B cell (primary cell): ENCODE data around the gene PGM5. TPM values are rescaled to one million over a fixed set of nuclear protein-coding genes. Genes with fewer than 3 reads are reported as not detected.
"Not testable (repeated sequence)": the region's sequence is repeated elsewhere in the genome, so short reads cannot be mapped to it uniquely, and the experiment has no call there.

Experiments
- ATAC-seq: fragments of 200-7000 bp; cut with Tn5 transposase; one replicate; pipeline ENCODE4 v1.10.0; 2021; ENCODE audit warnings: low read depth, mild to moderate bottlenecking, moderate number of reproducible peaks, moderate library complexity
- CTCF ChIA-PET: fragments of 350-600 bp; sonication (Branson Sonifier 250); formaldehyde crosslinking; loops from one replicate; lab custom pipeline; 2021; ENCODE audit warnings: antibody characterized with exemption, inconsistent platforms; lab: Charles Lee
- POLR2A ChIA-PET: fragments of 350-600 bp; sonication (Branson Sonifier 250); formaldehyde crosslinking; loops from one replicate; lab custom pipeline; 2021; ENCODE audit warnings: antibody characterized with exemption; lab: Charles Lee
- DNase-seq: peaks from one replicate; pipeline ENCODE4 v3.0.0; 2013
- H2AFZ ChIP-seq: 2 replicates; pipeline ENCODE4 v1.6.1; 2012; ENCODE audit warnings: mild to moderate bottlenecking, low read depth, low read length; ENCODE audit not compliant: insufficient read depth, poor library complexity, severe bottlenecking
- H3K27ac ChIP-seq, 2 donors: 1 replicate in 1 of 2; 2 replicates in 1 of 2; pipeline ENCODE4 v1.5.1; 2012 to 2013; ENCODE audit warnings: low read length in 2 of 2, mild to moderate bottlenecking in 2 of 2, moderate library complexity in 1 of 2
- H3K27me3 ChIP-seq, 4 experiments: fragments of 200-600 bp in 1 of 4; sonication (generic) in 1 of 4; replicated peaks in 1 of 4; 1 replicate in 2 of 4; 2 replicates in 2 of 4; pipeline versions ENCODE4 v1.6.1 to v1.7.0; 2013 to 2016; ENCODE audit warnings: low read length in 3 of 4, mild to moderate bottlenecking in 2 of 4, mixed read lengths in 1 of 4, moderate library complexity in 1 of 4; ENCODE audit not compliant: insufficient read depth in 4 of 4, control insufficient read depth in 3 of 4; ENCODE audit errors: control extremely low read depth in 1 of 4
- H3K36me3 ChIP-seq, 2 experiments: replicated peaks in 1 of 2; 1 replicate in 1 of 2; 2 replicates in 1 of 2; pipeline versions ENCODE4 v1.6.1 to v1.7.1; 2013; ENCODE audit warnings: low read length in 1 of 2; ENCODE audit not compliant: insufficient read depth in 2 of 2, control insufficient read depth in 1 of 2; ENCODE audit errors: control extremely low read depth in 1 of 2, extremely low read depth in 1 of 2
- H3K4me1 ChIP-seq, 2 donors: fragments of 200-600 bp in 1 of 2; sonication (generic) in 1 of 2; 1 replicate in 1 of 2; 2 replicates in 1 of 2; pipeline versions ENCODE4 v1.5.1 to v1.6.1; 2013 to 2017; ENCODE audit warnings: low read length in 2 of 2; ENCODE audit not compliant: control insufficient read depth in 2 of 2, insufficient read depth in 2 of 2
- H3K4me2 ChIP-seq: replicated peaks from 2 replicates; pipeline ENCODE3; 2012; ENCODE audit warnings: mild to moderate bottlenecking, low read depth, low read length; ENCODE audit not compliant: poor library complexity, severe bottlenecking
- H3K4me3 ChIP-seq, 5 experiments: fragments of 200-600 bp in 1 of 5; sonication (generic) in 1 of 5; 1 replicate in 3 of 5; 2 replicates in 2 of 5; pipeline versions ENCODE4 v1.5.1 to v1.7.0; 2011 to 2016; ENCODE audit warnings: low read length in 4 of 5, mild to moderate bottlenecking in 4 of 5, low read depth in 2 of 5, control low read depth in 1 of 5, moderate library complexity in 1 of 5; ENCODE audit not compliant: insufficient read depth in 1 of 5; ENCODE audit errors: control extremely low read depth in 1 of 5, extremely low read depth in 1 of 5
- H3K79me2 ChIP-seq: fragments of 200-600 bp; sonication (generic); one replicate; pipeline ENCODE4 v1.6.0; 2016; ENCODE audit warnings: low read length; ENCODE audit not compliant: control insufficient read depth, insufficient read depth
- H3K9ac ChIP-seq: fragments of 200-600 bp; sonication (generic); 2 replicates; pipeline ENCODE4 v1.6.1; 2017; ENCODE audit warnings: mild to moderate bottlenecking, low read length, moderate library complexity
- H3K9me3 ChIP-seq, 3 donors: one replicate each; pipeline versions ENCODE4 v1.6.1 to v1.7.1; 2013; ENCODE audit warnings: low read length in 2 of 3; ENCODE audit not compliant: control insufficient read depth in 2 of 3, insufficient read depth in 1 of 3; ENCODE audit errors: control extremely low read depth in 1 of 3
- H4K20me1 ChIP-seq: 2 replicates; pipeline ENCODE4 v1.6.0; 2012; ENCODE audit warnings: mild to moderate bottlenecking, low read length; ENCODE audit not compliant: insufficient read depth, control insufficient read depth, poor library complexity, severe bottlenecking
- H3K27ac Mint-ChIP-seq: one replicate; pipeline ENCODE4 v1.8.0; 2021; ENCODE audit warnings: mixed read lengths
- H3K27me3 Mint-ChIP-seq: one replicate; pipeline ENCODE4 v1.8.0; 2021; ENCODE audit warnings: mixed read lengths
- H3K4me1 Mint-ChIP-seq: one replicate; pipeline ENCODE4 v1.8.0; 2021; ENCODE audit warnings: mixed read lengths
- H3K4me3 Mint-ChIP-seq: one replicate; pipeline ENCODE4 v1.8.0; 2021; ENCODE audit warnings: mixed read lengths
- H3K9me3 Mint-ChIP-seq: one replicate; pipeline ENCODE4 v1.8.0; 2022; ENCODE audit warnings: mixed read lengths; ENCODE audit not compliant: insufficient read depth
- WGBS: methylation state at CpG from one replicate; pipeline ENCODE4 v1.1.5; 2013; ENCODE audit warnings: missing lambda C conversion rate; ENCODE audit not compliant: insufficient coverage; 5-methylcytosine and 5-hydroxymethylcytosine counted together
- intact Hi-C: fragments of 100-400 bp; cut with micrococcal nuclease; formaldehyde crosslinking; loops from one replicate; pipeline ENCODE4 v1.10.0; 2022
- polyA plus RNA-seq: library from polyadenylated mRNA; depleted of rRNA; stranded (reverse); fragments of >200 nt; gene quantifications from 2 replicates; pipeline ENCODE4 v1.2.3, GENCODE V29; 2012
- total RNA-seq, 2 donors: library from RNA; stranded (reverse); fragments of 120-200 nt in 1 of 2; gene quantifications; 1 replicate in 1 of 2; 2 replicates in 1 of 2; pipeline versions ENCODE4 v1.2.3 to v1.2.4, GENCODE V29; 2013 to 2022

PGM5 gene
- total and polyA plus RNA-seq, 2 donors (not counting 1 experiment from before 2014, with no cell fraction given) = not detected

- H3K9ac ChIP-seq, H3K9me3 Mint-ChIP-seq, H3K4me3 ChIP-seq, H3K4me3 Mint-ChIP-seq, H3K27me3 ChIP-seq, H3K4me1 ChIP-seq, H2AFZ ChIP-seq, H4K20me1 ChIP-seq, POLR2A ChIA-PET, DNase-seq, H3K27ac ChIP-seq, intact Hi-C loops, H3K9me3 ChIP-seq, CTCF ChIA-PET, H3K27ac Mint-ChIP-seq, H3K36me3 ChIP-seq, H3K4me2 ChIP-seq, H3K27me3 Mint-ChIP-seq, H3K4me1 Mint-ChIP-seq, ATAC-seq, H3K79me2 ChIP-seq: not testable (repeated sequence)
- WGBS = no CpG with 5 or more reads among the region's 2 CpGs
Observed at GRCh38 chr9:68412754-68413153, 56.3 kb downstream of the PGM5 start.

- H3K4me1 Mint-ChIP-seq, H3K9ac ChIP-seq, H3K4me1 ChIP-seq, H3K79me2 ChIP-seq, CTCF ChIA-PET, H3K27ac ChIP-seq, H3K4me3 ChIP-seq, intact Hi-C loops, DNase-seq, POLR2A ChIA-PET, H3K27ac Mint-ChIP-seq, H3K9me3 ChIP-seq, H3K4me3 Mint-ChIP-seq, H4K20me1 ChIP-seq, H2AFZ ChIP-seq, H3K36me3 ChIP-seq, H3K27me3 ChIP-seq, H3K4me2 ChIP-seq, H3K9me3 Mint-ChIP-seq, ATAC-seq: not testable (repeated sequence)
- no CpG with 5 or more reads among the region's 1 CpG for WGBS
- H3K27me3 Mint-ChIP-seq = peaks cover 16% of the 10 kb centered on the region
Observed at GRCh38 chr9:68415065-68415464, 58.7 kb downstream of the PGM5 start.
